GM12874 (cell line): ENCODE results near the gene KIAA1586.

Experiments used
- TF ChIP-seq, protein P1 (sequence below): IDR thresholded peaks from 2 replicates; pipeline ENCODE4 v1.5.1; 2011; ENCODE audit warnings: low read depth, mild to moderate bottlenecking, control low read depth, low read length, moderate library complexity; ENCODE audit not compliant: insufficient read depth

KIAA1586 gene

GRCh38 chr6:57068061-57068460 is 21.6 kb downstream of the KIAA1586 start:
- TF ChIP-seq, protein P1, sequence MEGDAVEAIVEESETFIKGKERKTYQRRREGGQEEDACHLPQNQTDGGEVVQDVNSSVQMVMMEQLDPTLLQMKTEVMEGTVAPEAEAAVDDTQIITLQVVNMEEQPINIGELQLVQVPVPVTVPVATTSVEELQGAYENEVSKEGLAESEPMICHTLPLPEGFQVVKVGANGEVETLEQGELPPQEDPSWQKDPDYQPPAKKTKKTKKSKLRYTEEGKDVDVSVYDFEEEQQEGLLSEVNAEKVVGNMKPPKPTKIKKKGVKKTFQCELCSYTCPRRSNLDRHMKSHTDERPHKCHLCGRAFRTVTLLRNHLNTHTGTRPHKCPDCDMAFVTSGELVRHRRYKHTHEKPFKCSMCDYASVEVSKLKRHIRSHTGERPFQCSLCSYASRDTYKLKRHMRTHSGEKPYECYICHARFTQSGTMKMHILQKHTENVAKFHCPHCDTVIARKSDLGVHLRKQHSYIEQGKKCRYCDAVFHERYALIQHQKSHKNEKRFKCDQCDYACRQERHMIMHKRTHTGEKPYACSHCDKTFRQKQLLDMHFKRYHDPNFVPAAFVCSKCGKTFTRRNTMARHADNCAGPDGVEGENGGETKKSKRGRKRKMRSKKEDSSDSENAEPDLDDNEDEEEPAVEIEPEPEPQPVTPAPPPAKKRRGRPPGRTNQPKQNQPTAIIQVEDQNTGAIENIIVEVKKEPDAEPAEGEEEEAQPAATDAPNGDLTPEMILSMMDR, result no peak

DNA sequence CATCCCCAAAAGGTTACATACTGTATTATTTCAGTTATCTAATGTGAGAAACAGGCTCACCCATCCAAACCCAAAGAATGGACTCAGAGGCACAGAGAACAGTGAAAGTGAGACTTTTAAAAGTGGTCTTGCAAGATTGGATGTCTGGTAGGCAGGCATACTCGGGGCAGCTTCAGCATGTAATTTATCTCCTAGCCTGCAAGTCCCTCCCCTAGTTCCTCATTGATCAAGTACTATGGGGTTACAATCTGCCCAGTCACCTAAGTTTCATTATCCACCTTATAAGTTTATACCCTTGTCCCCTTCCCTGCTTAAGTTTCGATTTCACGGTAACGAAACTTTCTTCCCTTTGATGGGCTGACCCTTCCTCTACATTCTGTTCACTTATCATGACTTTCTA is 22.7 kb downstream of the KIAA1586 start:
- TF ChIP-seq, protein P1, result no peak

DNA sequence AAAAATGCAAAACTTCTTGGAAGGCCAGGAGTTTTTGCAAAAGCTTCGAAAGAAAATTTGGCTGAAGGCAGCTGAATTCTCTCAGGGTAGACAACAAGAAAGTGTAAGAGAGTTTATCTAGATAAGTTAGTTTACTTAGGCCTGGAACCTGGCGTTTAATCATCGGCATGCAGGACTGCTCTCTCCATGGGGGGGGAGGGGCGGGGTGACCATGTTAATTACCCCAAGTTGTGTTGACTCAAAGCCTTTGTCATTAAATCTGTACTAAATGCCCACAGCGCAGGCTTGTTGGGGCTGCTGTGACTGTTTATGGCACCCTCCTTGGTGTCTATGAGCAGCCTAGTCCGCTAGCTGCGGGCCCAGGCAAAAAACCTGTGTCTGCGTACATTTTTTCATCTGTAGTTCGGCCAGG is 23.4 kb downstream of the KIAA1586 start:
- TF ChIP-seq, protein P1, result no peak

- TF ChIP-seq, protein P1, result no peak
These were observed 25.6 kb downstream of the KIAA1586 start for GRCh38 chr6:57072108-57072507.

DNA sequence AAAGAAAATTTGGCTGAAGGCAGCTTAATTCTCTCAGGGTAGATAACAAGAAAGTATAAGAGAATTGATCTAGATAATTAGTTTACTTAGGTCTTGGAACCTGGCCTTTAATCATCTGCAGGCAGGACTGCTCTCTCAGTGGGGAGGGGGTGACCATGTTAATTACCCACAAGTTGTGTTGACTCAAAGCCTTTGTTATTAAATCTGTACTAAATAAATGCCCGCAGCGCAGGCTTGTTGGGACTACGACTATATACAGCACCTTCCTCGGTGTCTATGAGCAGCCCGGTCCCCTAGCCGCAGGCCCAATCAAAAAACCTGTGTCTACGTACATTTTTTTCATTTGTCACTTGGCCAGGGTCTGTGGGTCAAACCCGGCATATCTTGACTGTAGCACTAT is 27.9 kb downstream of the KIAA1586 start:
- TF ChIP-seq, protein P1, result no peak

- TF ChIP-seq, protein P1, result no peak
These were observed 28.6 kb downstream of the KIAA1586 start for GRCh38 chr6:57075092-57075491.

GRCh38 chr6:57078531-57079207 is 32.2 kb downstream of the KIAA1586 start:
- TF ChIP-seq, protein P1, result no peak

- TF ChIP-seq, protein P1, result no peak
These were observed 39.0 kb downstream of the KIAA1586 start for GRCh38 chr6:57085471-57085870.
